HEK293 (cell line): Measurements from ENCODE around the gene PSEN1.
A peak's percentile ranks its signal among the peaks of the same experiment; 100 is the strongest.

Experiments used
- GFI1B ChIP-seq: fragments of 450-650 bp; formaldehyde crosslinking; IDR thresholded peaks from 2 replicates; pipeline ENCODE4 v1.5.1; 2016; ENCODE audit warnings: missing biosample characterization, missing genetic modification characterization
- GLIS1 ChIP-seq: fragments of 450-650 bp; formaldehyde crosslinking; IDR thresholded peaks from 2 replicates; pipeline ENCODE4 v1.5.1; 2016; ENCODE audit warnings: missing biosample characterization, missing genetic modification characterization
- HOXA7 ChIP-seq: sonication (generic); formaldehyde crosslinking; IDR thresholded peaks from 2 replicates; pipeline ENCODE4 v1.8.1; 2022; ENCODE audit warnings: missing genetic modification reagents, borderline replicate concordance
- KLF7 ChIP-seq: fragments of 450-650 bp; formaldehyde crosslinking; IDR thresholded peaks from 2 replicates; pipeline ENCODE4 v1.5.1; 2016; ENCODE audit warnings: missing biosample characterization, missing genetic modification characterization, borderline replicate concordance
- KLF8 ChIP-seq: fragments of 450-650 bp; formaldehyde crosslinking; IDR thresholded peaks from 2 replicates; pipeline ENCODE4 v1.5.1; 2016; ENCODE audit warnings: missing biosample characterization, missing genetic modification characterization
- MEIS1 ChIP-seq: sonication (generic); formaldehyde crosslinking; IDR thresholded peaks from 2 replicates; pipeline ENCODE4 v1.8.1; 2022; ENCODE audit warnings: missing genetic modification reagents, mild to moderate bottlenecking, borderline replicate concordance
- SP2 ChIP-seq: fragments of 450-650 bp; formaldehyde crosslinking; IDR thresholded peaks from 2 replicates; pipeline ENCODE4 v1.5.1; 2016; ENCODE audit warnings: missing biosample characterization, missing genetic modification characterization
- SP7 ChIP-seq: fragments of 450-650 bp; formaldehyde crosslinking; IDR thresholded peaks from 2 replicates; pipeline ENCODE4 v1.5.1; 2016; ENCODE audit warnings: missing biosample characterization, missing genetic modification characterization
- YY2 ChIP-seq: fragments of 450-650 bp; formaldehyde crosslinking; IDR thresholded peaks from 2 replicates; pipeline ENCODE4 v1.5.1; 2016; ENCODE audit warnings: missing biosample characterization, missing genetic modification characterization
- ZBTB1 ChIP-seq: fragments of 450-650 bp; formaldehyde crosslinking; IDR thresholded peaks from 2 replicates; pipeline ENCODE4 v1.5.1; 2016; ENCODE audit warnings: missing biosample characterization, missing genetic modification characterization
- ZNF335 ChIP-seq: fragments of 450-650 bp; formaldehyde crosslinking; conservative IDR thresholded peaks from 2 replicates; pipeline ENCODE4 v1.5.1; 2016; ENCODE audit warnings: missing biosample characterization, missing genetic modification characterization
- ZNF350 ChIP-seq: fragments of 450-650 bp; formaldehyde crosslinking; IDR thresholded peaks from 2 replicates; pipeline ENCODE4 v1.5.0; 2017; ENCODE audit warnings: missing biosample characterization, mild to moderate bottlenecking, missing genetic modification characterization
- ZNF404 ChIP-seq: fragments of 450-650 bp; formaldehyde crosslinking; IDR thresholded peaks from 2 replicates; pipeline ENCODE4 v1.5.1; 2017; ENCODE audit warnings: missing biosample characterization, missing genetic modification characterization
- ZNF510 ChIP-seq: fragments of 450-650 bp; formaldehyde crosslinking; IDR thresholded peaks from 2 replicates; pipeline ENCODE4 v1.5.1; 2018; ENCODE audit warnings: mild to moderate bottlenecking, missing genetic modification characterization, missing biosample characterization; ENCODE audit not compliant: insufficient replicate concordance
- ZNF514 ChIP-seq: fragments of 450-650 bp; formaldehyde crosslinking; IDR thresholded peaks from 2 replicates; pipeline ENCODE4 v1.5.1; 2016; ENCODE audit warnings: missing biosample characterization, missing genetic modification characterization
- ZNF792 ChIP-seq: fragments of 450-650 bp; formaldehyde crosslinking; IDR thresholded peaks from 2 replicates; pipeline ENCODE4 v1.5.1; 2016; ENCODE audit warnings: missing biosample characterization, missing genetic modification characterization
- ZSCAN23 ChIP-seq: fragments of 450-650 bp; formaldehyde crosslinking; IDR thresholded peaks from 2 replicates; pipeline ENCODE4 v1.5.1; 2016; ENCODE audit warnings: missing biosample characterization, missing genetic modification characterization
- TF ChIP-seq, protein P1 (sequence below): fragments of 450-650 bp; formaldehyde crosslinking; IDR thresholded peaks from 2 replicates; pipeline ENCODE4; 2016; ENCODE audit warnings: missing biosample characterization, missing genetic modification characterization
- TF ChIP-seq, protein P2 (sequence below): fragments of 450-650 bp; formaldehyde crosslinking; IDR thresholded peaks from 2 replicates; pipeline ENCODE4 v1.5.1; 2016; ENCODE audit warnings: missing biosample characterization, missing genetic modification characterization
- TF ChIP-seq, protein P3 (sequence below): fragments of 450-650 bp; formaldehyde crosslinking; IDR thresholded peaks from 2 replicates; pipeline ENCODE4 v1.5.1; 2017; ENCODE audit warnings: missing biosample characterization, missing genetic modification characterization
- TF ChIP-seq, protein P4 (sequence below): fragments of 450-650 bp; formaldehyde crosslinking; IDR thresholded peaks from 2 replicates; pipeline ENCODE4 v1.5.1; 2017; ENCODE audit warnings: missing biosample characterization, missing genetic modification characterization
- TF ChIP-seq, protein P5 (sequence below): fragments of 450-650 bp; formaldehyde crosslinking; IDR thresholded peaks from 2 replicates; pipeline ENCODE4 v1.5.0; 2017; ENCODE audit warnings: missing biosample characterization, missing genetic modification characterization, borderline replicate concordance
- TF ChIP-seq, protein P6 (sequence below): fragments of 450-650 bp; formaldehyde crosslinking; IDR thresholded peaks from 2 replicates; pipeline ENCODE4 v1.5.1; 2016; ENCODE audit warnings: missing biosample characterization, missing genetic modification characterization, borderline replicate concordance
- TF ChIP-seq, protein P7 (sequence below): fragments of 450-650 bp; formaldehyde crosslinking; IDR thresholded peaks from 2 replicates; pipeline ENCODE4 v1.5.1; 2016; ENCODE audit warnings: missing biosample characterization, missing genetic modification characterization

The PSEN1 gene

DNA sequence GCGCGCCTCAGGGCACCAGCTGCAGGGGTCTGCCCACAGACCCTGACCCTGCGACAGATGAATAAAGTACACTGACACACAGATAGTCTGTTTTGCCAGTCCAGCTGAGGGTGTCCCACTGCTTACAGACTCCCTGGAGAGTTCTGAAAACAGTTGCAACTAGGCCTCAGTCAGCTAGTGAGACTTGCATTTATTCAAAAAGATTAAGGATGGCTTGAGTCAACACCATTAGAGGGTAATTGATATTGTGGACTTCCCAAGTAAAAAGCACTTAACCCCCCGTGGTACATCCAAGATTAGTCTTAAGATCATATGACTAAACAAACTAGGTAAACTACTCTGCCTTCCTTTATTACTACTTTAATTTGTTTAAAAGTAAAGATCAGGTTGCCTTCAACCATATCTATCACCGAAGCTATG, 11.1 kb upstream of the PSEN1 start (continued):
- TF ChIP-seq, protein P1, sequence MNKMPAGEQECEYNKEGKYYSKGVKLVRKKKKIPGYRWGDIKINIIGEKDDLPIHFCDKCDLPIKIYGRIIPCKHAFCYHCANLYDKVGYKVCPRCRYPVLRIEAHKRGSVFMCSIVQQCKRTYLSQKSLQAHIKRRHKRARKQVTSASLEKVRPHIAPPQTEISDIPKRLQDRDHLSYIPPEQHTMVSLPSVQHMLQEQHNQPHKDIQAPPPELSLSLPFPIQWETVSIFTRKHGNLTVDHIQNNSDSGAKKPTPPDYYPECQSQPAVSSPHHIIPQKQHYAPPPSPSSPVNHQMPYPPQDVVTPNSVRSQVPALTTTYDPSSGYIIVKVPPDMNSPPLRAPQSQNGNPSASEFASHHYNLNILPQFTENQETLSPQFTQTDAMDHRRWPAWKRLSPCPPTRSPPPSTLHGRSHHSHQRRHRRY: no peak
- TF ChIP-seq MEIS1 (no peak), HOXA7 (no peak), YY2 (tag by site-specific recombination) (no peak), ZNF335 (tag by site-specific recombination) (no peak), ZNF404 (no peak), ZSCAN23 (tag by site-specific recombination) (peak; percentile 62; the same call in 1 of the 2 replicates), KLF7 (peak; percentile 40; the same call in 1 of the 2 replicates), ZNF514 (tag by site-specific recombination) (no peak), GFI1B (tag by site-specific recombination) (peak; percentile 88), ZNF792 (no peak), ZNF350 (tag by site-specific recombination) (no peak), ZBTB1 (tag by site-specific recombination) (no peak), SP7 (peak; percentile 73), ZNF510 (no peak), KLF8 (peak; percentile 77), SP2 (tag by site-specific recombination) (no peak), GLIS1 (peak; percentile 81)
- TF ChIP-seq, protein P2, sequence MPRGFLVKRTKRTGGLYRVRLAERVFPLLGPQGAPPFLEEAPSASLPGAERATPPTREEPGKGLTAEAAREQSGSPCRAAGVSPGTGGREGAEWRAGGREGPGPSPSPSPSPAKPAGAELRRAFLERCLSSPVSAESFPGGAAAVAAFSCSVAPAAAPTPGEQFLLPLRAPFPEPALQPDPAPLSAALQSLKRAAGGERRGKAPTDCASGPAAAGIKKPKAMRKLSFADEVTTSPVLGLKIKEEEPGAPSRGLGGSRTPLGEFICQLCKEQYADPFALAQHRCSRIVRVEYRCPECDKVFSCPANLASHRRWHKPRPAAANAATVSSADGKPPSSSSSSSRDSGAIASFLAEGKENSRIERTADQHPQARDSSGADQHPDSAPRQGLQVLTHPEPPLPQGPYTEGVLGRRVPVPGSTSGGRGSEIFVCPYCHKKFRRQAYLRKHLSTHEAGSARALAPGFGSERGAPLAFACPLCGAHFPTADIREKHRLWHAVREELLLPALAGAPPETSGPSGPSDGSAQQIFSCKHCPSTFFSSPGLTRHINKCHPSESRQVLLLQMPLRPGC (tag by site-specific recombination): peak; percentile 89
- TF ChIP-seq, protein P3, sequence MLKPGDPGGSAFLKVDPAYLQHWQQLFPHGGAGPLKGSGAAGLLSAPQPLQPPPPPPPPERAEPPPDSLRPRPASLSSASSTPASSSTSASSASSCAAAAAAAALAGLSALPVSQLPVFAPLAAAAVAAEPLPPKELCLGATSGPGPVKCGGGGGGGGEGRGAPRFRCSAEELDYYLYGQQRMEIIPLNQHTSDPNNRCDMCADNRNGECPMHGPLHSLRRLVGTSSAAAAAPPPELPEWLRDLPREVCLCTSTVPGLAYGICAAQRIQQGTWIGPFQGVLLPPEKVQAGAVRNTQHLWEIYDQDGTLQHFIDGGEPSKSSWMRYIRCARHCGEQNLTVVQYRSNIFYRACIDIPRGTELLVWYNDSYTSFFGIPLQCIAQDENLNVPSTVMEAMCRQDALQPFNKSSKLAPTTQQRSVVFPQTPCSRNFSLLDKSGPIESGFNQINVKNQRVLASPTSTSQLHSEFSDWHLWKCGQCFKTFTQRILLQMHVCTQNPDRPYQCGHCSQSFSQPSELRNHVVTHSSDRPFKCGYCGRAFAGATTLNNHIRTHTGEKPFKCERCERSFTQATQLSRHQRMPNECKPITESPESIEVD (tag by site-specific recombination): peak; percentile 97
- TF ChIP-seq, protein P4, sequence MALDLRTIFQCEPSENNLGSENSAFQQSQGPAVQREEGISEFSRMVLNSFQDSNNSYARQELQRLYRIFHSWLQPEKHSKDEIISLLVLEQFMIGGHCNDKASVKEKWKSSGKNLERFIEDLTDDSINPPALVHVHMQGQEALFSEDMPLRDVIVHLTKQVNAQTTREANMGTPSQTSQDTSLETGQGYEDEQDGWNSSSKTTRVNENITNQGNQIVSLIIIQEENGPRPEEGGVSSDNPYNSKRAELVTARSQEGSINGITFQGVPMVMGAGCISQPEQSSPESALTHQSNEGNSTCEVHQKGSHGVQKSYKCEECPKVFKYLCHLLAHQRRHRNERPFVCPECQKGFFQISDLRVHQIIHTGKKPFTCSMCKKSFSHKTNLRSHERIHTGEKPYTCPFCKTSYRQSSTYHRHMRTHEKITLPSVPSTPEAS: no peak
- TF ChIP-seq, protein P5, sequence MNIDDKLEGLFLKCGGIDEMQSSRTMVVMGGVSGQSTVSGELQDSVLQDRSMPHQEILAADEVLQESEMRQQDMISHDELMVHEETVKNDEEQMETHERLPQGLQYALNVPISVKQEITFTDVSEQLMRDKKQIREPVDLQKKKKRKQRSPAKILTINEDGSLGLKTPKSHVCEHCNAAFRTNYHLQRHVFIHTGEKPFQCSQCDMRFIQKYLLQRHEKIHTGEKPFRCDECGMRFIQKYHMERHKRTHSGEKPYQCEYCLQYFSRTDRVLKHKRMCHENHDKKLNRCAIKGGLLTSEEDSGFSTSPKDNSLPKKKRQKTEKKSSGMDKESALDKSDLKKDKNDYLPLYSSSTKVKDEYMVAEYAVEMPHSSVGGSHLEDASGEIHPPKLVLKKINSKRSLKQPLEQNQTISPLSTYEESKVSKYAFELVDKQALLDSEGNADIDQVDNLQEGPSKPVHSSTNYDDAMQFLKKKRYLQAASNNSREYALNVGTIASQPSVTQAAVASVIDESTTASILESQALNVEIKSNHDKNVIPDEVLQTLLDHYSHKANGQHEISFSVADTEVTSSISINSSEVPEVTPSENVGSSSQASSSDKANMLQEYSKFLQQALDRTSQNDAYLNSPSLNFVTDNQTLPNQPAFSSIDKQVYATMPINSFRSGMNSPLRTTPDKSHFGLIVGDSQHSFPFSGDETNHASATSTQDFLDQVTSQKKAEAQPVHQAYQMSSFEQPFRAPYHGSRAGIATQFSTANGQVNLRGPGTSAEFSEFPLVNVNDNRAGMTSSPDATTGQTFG: no peak
- TF ChIP-seq, protein P6, sequence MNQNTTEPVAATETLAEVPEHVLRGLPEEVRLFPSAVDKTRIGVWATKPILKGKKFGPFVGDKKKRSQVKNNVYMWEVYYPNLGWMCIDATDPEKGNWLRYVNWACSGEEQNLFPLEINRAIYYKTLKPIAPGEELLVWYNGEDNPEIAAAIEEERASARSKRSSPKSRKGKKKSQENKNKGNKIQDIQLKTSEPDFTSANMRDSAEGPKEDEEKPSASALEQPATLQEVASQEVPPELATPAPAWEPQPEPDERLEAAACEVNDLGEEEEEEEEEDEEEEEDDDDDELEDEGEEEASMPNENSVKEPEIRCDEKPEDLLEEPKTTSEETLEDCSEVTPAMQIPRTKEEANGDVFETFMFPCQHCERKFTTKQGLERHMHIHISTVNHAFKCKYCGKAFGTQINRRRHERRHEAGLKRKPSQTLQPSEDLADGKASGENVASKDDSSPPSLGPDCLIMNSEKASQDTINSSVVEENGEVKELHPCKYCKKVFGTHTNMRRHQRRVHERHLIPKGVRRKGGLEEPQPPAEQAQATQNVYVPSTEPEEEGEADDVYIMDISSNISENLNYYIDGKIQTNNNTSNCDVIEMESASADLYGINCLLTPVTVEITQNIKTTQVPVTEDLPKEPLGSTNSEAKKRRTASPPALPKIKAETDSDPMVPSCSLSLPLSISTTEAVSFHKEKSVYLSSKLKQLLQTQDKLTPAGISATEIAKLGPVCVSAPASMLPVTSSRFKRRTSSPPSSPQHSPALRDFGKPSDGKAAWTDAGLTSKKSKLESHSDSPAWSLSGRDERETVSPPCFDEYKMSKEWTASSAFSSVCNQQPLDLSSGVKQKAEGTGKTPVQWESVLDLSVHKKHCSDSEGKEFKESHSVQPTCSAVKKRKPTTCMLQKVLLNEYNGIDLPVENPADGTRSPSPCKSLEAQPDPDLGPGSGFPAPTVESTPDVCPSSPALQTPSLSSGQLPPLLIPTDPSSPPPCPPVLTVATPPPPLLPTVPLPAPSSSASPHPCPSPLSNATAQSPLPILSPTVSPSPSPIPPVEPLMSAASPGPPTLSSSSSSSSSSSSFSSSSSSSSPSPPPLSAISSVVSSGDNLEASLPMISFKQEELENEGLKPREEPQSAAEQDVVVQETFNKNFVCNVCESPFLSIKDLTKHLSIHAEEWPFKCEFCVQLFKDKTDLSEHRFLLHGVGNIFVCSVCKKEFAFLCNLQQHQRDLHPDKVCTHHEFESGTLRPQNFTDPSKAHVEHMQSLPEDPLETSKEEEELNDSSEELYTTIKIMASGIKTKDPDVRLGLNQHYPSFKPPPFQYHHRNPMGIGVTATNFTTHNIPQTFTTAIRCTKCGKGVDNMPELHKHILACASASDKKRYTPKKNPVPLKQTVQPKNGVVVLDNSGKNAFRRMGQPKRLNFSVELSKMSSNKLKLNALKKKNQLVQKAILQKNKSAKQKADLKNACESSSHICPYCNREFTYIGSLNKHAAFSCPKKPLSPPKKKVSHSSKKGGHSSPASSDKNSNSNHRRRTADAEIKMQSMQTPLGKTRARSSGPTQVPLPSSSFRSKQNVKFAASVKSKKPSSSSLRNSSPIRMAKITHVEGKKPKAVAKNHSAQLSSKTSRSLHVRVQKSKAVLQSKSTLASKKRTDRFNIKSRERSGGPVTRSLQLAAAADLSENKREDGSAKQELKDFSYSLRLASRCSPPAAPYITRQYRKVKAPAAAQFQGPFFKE: no peak
- TF ChIP-seq, protein P7, sequence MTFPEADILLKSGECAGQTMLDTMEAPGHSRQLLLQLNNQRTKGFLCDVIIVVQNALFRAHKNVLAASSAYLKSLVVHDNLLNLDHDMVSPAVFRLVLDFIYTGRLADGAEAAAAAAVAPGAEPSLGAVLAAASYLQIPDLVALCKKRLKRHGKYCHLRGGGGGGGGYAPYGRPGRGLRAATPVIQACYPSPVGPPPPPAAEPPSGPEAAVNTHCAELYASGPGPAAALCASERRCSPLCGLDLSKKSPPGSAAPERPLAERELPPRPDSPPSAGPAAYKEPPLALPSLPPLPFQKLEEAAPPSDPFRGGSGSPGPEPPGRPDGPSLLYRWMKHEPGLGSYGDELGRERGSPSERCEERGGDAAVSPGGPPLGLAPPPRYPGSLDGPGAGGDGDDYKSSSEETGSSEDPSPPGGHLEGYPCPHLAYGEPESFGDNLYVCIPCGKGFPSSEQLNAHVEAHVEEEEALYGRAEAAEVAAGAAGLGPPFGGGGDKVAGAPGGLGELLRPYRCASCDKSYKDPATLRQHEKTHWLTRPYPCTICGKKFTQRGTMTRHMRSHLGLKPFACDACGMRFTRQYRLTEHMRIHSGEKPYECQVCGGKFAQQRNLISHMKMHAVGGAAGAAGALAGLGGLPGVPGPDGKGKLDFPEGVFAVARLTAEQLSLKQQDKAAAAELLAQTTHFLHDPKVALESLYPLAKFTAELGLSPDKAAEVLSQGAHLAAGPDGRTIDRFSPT: no peak
